Hepatocyte (in vitro differentiated cells): ENCODE results near the gene STK32C.

ENCODE experiments used
- CTCF ChIP-seq: fragments of 200-600 bp; sonication (generic); IDR thresholded peaks from 2 replicates; pipeline ENCODE4 v1.5.1; 2016; ENCODE audit warnings: antibody characterized with exemption, mild to moderate bottlenecking; ENCODE audit not compliant: poor library complexity
- EZH2phosphoT487 ChIP-seq: fragments of 200-600 bp; sonication (generic); IDR thresholded peaks from one replicate; pipeline ENCODE4 v1.6.1; 2018; ENCODE audit warnings: antibody characterized with exemption, mild to moderate bottlenecking, low read depth, moderate library complexity; ENCODE audit not compliant: unreplicated experiment, severe bottlenecking

GRCh38 chr10:132220061-132220460 lies 87.7 kb downstream of the STK32C start:
- TF ChIP-seq CTCF (no peak), EZH2phosphoT487 (no peak)
